GF-D8 (cell line): ENCODE measurements around the gene PTGDR2.
A peak's percentile ranks its signal among the peaks of the same experiment; 100 is the strongest.

ENCODE experiments used
- DNase-seq: peaks from one replicate; lab custom pipeline; 2025; lab: John Stamatoyannopoulos, UW

The PTGDR2 gene

GRCh38 chr11:60858731-60859464 is 3.1 kb upstream of the PTGDR2 start:
- no peak for DNase-seq

DNA sequence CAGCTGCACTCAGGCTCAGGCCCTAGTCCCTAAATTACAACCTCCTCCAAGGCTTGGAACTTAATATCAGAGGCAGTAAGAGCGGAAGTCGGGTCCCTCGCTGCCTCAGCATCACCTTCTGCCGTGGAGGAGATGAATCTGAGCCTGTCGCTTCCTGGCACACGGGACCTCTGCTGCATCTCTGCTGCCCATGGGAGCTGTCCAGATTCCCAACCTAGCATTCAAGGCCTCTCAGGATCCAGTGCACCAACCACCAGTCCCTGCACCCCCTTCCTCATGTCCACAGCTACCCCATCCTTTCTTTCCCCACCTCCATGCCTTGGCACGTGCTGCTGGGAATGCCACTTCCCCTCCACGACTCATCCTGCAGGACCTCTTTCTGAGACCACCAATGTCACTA is 2.5 kb upstream of the PTGDR2 start:
- no peak for DNase-seq

- no peak for DNase-seq
Measured at GRCh38 chr11:60857378-60858232, 1.9 kb upstream of the PTGDR2 start.

- no peak for DNase-seq
Measured at GRCh38 chr11:60854847-60855725, 664 bp downstream of the PTGDR2 start.

GRCh38 chr11:60854140-60854846 is 1.5 kb downstream of the PTGDR2 start:
- peak; percentile 73 for DNase-seq

DNA sequence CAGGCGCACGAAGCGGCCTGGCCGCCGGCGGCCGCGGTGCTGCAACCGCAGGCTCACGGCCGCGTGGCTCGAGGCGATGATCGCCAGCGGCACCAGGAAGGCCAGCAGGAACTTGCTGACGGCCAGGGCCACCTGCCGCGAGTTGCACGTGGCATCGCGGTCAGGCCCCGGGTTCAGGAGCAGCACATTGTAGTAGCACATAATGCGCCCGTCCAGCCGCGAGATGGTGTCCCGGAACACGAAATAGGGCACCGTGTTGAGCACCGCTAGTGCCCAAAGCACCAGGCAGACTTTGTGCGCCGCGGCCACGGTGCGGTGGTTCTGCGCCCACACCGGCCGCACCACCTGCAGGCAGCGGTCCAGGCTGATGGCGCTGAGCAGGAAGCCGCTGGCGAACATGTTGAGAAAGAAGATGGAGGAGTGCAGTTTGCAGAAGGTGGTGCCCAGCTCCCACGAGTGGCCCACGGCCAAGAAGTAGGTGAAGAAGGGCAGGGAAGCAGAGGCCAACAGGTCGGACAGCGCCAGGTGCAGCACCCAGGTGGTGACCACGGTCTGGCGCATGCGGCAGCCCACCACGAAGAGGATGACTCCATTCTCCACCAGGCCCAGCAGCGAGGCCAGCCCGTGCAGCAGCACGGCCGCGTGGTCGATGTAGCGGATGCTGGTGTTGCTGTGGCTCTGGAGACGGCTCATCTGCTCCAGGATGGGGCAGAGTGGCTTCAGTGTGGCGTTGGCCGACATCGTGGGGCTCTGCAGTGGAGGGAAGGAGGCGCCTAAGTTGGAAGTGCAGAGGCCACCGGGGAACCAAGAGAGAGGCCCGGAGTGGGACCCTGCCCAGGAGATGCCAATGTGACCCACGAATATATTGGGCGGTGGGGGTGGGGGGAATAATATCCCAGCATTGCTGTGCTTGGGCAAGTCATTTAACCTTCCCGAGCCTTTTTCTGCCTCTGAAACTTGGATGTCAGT is 2.5 kb downstream of the PTGDR2 start:
- no peak for DNase-seq

- DNase-seq, result no peak
Measured at GRCh38 chr11:60852117-60852981, 3.4 kb downstream of the PTGDR2 start.

- no peak for DNase-seq
Measured at GRCh38 chr11:60851327-60852104, 4.2 kb downstream of the PTGDR2 start.

DNA sequence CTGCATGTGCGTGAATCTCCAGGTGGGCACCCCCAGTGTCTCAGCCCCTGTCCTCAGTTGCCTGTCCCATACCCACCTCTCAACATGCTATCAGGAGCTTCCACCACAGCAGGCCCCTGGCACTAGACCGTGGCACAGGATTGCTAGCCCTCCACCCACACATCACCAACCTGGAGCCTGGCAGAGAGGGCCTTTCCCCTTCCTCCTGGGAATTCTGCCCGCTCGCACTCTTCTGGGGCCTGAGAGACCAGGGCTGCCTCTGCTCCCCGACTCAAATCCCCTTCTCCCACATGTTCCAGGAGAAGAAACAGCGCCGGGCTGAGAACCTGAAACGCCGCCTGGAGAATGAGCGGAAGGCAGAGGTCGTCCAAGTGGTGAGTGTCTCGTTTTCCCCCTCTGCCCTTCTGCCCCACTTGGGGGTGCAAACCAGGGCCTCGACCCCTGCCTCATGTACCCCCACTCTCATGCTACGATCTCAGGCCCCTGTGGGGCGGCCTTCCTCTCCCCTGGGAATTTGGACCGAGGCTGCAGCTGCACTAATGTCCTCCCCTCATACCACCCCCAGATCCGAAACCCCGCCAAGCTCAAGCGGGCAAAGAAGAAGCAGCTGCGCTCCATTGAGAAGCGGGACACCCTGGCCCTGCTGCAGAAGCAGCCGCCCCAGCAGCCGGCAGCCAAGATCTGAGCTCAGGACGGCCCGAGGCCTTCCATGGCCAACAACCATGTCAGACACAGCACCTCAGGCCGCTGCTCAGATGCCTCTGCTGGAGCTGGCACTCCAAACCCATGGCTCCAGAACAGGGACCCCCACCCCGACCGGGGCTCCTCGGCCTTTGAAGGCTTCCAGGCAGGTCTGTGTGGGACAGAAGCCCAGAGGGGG is 5.9 kb downstream of the PTGDR2 start:
- DNase-seq, result no peak

DNA sequence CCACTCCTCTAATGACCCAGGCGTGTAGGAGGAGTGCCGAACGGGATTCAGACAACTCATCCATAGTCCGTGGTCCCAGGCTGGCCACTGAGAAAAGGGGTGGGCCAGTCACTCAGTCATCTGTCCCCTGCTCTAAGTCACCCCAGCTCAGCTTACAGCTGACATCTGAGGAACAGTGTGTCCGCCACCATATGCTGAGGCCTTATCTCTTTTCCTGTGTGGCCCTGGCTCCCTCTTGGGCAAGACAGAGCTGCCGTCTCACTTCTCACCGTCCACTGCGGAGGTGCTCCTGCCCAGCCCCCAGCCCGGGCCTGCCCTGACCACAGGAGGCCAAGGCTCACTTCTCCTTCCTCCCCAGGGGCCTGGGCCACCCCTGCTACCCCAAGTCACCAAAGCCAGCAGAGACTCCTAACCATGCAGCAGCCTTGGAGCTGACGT is 7.0 kb downstream of the PTGDR2 start:
- DNase-seq, result peak; percentile 93

GRCh38 chr11:60847896-60848295 is 7.9 kb downstream of the PTGDR2 start:
- peak; percentile 38 for DNase-seq

GRCh38 chr11:60847281-60847680 is 8.5 kb downstream of the PTGDR2 start:
- no peak for DNase-seq

GRCh38 chr11:60845338-60845737 is 10.4 kb downstream of the PTGDR2 start:
- DNase-seq, result no peak

DNA sequence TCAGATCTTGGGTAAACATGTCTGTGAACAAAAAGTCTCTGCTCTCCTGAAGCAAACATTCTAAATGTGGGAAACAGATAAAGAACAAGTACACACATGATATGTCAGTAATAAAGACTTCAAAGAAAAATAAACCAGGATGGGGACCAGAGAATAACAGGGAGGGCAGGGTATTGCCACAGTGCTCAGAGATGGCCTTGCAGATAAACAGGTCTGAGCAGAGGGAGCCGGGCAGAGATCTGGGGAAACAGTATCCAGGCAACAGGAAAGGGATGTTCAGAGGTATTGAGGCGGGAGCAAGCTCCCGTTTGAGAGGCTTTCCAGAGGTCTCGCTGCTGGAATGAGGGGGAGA is 10.9 kb downstream of the PTGDR2 start:
- DNase-seq, result no peak

DNA sequence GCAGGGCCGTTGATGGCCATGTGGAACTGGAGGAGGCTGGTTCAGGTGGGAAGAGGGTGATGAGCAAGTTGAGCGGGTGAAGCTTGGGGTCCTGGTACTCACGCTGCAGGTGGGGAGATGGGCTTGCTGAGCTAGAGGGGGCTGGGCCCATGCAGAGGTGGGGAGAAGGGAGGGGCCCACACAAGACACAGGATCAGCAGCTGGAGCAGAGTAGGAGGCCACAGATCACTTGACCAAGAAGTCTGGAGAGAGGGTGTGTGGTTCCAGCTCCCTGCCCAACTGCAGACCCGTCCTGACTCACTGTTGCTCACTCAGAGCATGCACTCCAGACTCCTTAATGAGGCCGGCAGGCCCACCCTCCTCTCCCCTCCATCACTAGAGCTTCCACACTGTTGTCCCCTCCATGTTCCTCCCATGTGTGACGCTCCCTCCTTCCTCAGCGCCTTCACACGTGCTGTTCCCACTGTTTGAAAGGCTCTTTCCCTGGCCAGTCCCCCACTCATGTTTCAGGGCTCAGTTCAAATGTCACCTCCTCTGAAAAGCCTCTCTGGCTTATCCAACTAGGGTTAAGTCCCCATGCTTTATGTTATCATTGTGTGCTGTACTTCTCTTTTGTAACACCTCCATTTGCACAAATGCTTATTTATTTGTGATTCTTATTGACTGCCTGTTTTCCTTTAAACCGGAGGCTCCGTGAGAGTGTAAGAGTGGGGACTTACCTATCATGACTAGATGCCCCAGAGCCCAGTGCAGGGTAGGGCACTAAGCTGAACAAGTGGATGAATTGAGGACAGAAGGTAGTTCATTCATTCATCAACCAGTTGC is 11.5 kb downstream of the PTGDR2 start:
- DNase-seq, result no peak

- DNase-seq, result no peak
Measured at GRCh38 chr11:60842668-60843600, 12.8 kb downstream of the PTGDR2 start.
